ACC112 (cell line): ENCODE results near the gene FBXO27.
A peak's percentile ranks its signal among the peaks of the same experiment; 100 is the strongest.
"Not testable (repeated sequence)": the region's sequence is repeated elsewhere in the genome, so short reads cannot be mapped to it uniquely, and the experiment has no call there.

Source experiments
- H2AFZ ChIP-seq: fragments of 200-600 bp; sonication (generic); one replicate; pipeline ENCODE4 v1.6.0; 2017; ENCODE audit warnings: antibody characterized with exemption, low read length; ENCODE audit not compliant: unreplicated experiment
- H3K27ac ChIP-seq: fragments of 200-600 bp; sonication (generic); 2 replicates; pipeline ENCODE4 v1.5.1; 2014; ENCODE audit warnings: low read depth, mild to moderate bottlenecking, antibody characterized with exemption, low read length, moderate library complexity
- H3K27me3 ChIP-seq: fragments of 200-600 bp; sonication (generic); 2 replicates; pipeline ENCODE4 v1.6.1; 2014; ENCODE audit warnings: mild to moderate bottlenecking, antibody characterized with exemption, low read length, moderate library complexity, mixed read lengths; ENCODE audit not compliant: insufficient read depth
- H3K36me3 ChIP-seq: fragments of 200-600 bp; sonication (generic); 2 replicates; pipeline ENCODE4 v1.6.1; 2016; ENCODE audit warnings: mild to moderate bottlenecking, antibody characterized with exemption, low read length, moderate library complexity, mixed read lengths; ENCODE audit not compliant: insufficient read depth
- H3K4me1 ChIP-seq: fragments of 200-600 bp; sonication (generic); one replicate; pipeline ENCODE4 v1.6.1; 2016; ENCODE audit warnings: low read length, mixed read lengths; ENCODE audit not compliant: insufficient read depth, unreplicated experiment, control insufficient read depth
- H3K4me3 ChIP-seq: fragments of 200-600 bp; sonication (generic); 2 replicates; pipeline ENCODE4 v1.5.1; 2014; ENCODE audit warnings: mild to moderate bottlenecking, low read depth, low read length
- H3K79me2 ChIP-seq: fragments of 200-600 bp; sonication (generic); one replicate; pipeline ENCODE4 v1.6.0; 2016; ENCODE audit warnings: low read length; ENCODE audit not compliant: control insufficient read depth, unreplicated experiment, insufficient read depth

Gene FBXO27

DNA sequence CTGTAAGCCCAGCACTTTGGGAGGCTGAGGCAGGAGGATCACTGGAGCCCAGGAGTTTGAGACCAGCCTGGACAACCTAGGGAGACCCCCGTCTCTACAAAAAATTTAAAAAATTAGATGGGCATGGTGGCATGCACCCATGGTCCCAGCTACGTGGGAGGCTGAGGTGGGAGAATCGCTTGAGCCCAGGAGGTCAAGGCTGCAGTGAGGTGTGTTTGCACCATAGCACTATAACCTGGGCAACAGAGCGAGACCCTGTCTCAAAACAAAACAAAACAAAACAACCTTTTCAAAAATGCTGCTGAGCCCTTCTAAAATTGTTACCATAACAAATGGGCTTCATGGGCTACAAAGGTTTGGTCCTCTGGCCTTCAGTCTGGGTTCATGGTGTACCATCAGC is 43.7 kb downstream of the FBXO27 start:
- H2AFZ ChIP-seq, H3K4me3 ChIP-seq, H3K27ac ChIP-seq: not testable (repeated sequence)

GRCh38 chr19:38987745-38988144 is 44.6 kb downstream of the FBXO27 start:
- H2AFZ ChIP-seq, H3K79me2 ChIP-seq, H3K4me1 ChIP-seq: not testable (repeated sequence)

More for the DNA sequence above, 43.7 kb downstream of the FBXO27 start:
- H3K79me2 ChIP-seq, H3K27me3 ChIP-seq, H3K36me3 ChIP-seq: not testable (repeated sequence)
- H3K4me1 ChIP-seq, result peaks cover 17% of the 10 kb centered on the region

GRCh38 chr19:38985262-38985661 is 47.1 kb downstream of the FBXO27 start:
- no peak overlapping the region for H3K27ac ChIP-seq
- no peaks in the 10 kb centered on the region for H3K79me2 ChIP-seq
- peaks cover 5% of the 10 kb centered on the region for H3K4me1 ChIP-seq
- no peaks in the 10 kb centered on the region for H3K36me3 ChIP-seq
- H2AFZ ChIP-seq, result no peak overlapping the region
- no peaks in the 10 kb centered on the region for H3K27me3 ChIP-seq
- no peak overlapping the region for H3K4me3 ChIP-seq

More at GRCh38 chr19:38987745-38988144, 44.6 kb downstream of the FBXO27 start:
- H3K36me3 ChIP-seq, H3K27me3 ChIP-seq, H3K27ac ChIP-seq, H3K4me3 ChIP-seq: not testable (repeated sequence)

GRCh38 chr19:38980583-38981374 is 51.6 kb downstream of the FBXO27 start:
- no peak overlapping the region for H3K27ac ChIP-seq
- no peak overlapping the region for H2AFZ ChIP-seq
- H3K4me1 ChIP-seq, result peaks cover 7% of the 10 kb centered on the region
- H3K27me3 ChIP-seq, result no peaks in the 10 kb centered on the region
- no peaks in the 10 kb centered on the region for H3K36me3 ChIP-seq
- no peak overlapping the region for H3K4me3 ChIP-seq
- H3K79me2 ChIP-seq, result no peaks in the 10 kb centered on the region

GRCh38 chr19:38979812-38980211 is 52.5 kb downstream of the FBXO27 start:
- H3K27me3 ChIP-seq, result no peaks in the 10 kb centered on the region
- H2AFZ ChIP-seq, result no peak overlapping the region
- no peak overlapping the region for H3K27ac ChIP-seq

GRCh38 chr19:38978326-38978689 is 54.0 kb downstream of the FBXO27 start:
- Histone ChIP-seq H3K4me1 (peaks cover 7% of the 10 kb centered on the region), H3K27me3 (no peaks in the 10 kb centered on the region), H3K79me2 (peaks cover 3% of the 10 kb centered on the region), H3K4me3 (no peak overlapping the region), H2AFZ (no peak overlapping the region), H3K36me3 (no peaks in the 10 kb centered on the region), H3K27ac (no peak overlapping the region)

More at GRCh38 chr19:38979812-38980211, 52.5 kb downstream of the FBXO27 start:
- no peaks in the 10 kb centered on the region for H3K36me3 ChIP-seq
- peaks cover 7% of the 10 kb centered on the region for H3K4me1 ChIP-seq
- no peak overlapping the region for H3K4me3 ChIP-seq
- no peaks in the 10 kb centered on the region for H3K79me2 ChIP-seq

GRCh38 chr19:38977445-38978325 is 54.7 kb downstream of the FBXO27 start:
- H3K36me3 ChIP-seq, result no peaks in the 10 kb centered on the region
- H2AFZ ChIP-seq, result no peak overlapping the region
- H3K27ac ChIP-seq, result no peak overlapping the region
- H3K27me3 ChIP-seq, result no peaks in the 10 kb centered on the region
- H3K4me3 ChIP-seq, result no peak overlapping the region
- H3K79me2 ChIP-seq, result peaks cover 8% of the 10 kb centered on the region
- H3K4me1 ChIP-seq, result peaks cover 7% of the 10 kb centered on the region

DNA sequence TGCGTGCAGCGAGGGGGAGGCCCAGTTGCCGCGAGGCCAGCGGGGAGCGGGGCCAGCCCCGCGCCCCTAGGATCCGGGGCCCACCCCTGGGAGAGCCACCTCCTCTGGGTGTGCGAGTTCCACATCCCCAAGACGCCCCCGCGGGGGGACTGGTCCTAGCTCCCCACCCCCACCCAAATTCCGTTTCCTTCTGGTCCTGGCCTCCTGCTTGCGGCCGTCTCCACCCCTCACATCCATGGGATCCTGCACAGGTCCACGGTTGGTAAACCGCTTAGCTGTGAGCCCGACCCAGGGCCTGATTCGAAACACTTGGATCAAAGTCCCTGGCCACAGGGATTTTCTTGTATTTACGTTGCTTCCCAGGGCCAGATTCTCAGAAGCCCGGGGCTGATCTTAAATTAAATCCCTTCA is 56.5 kb downstream of the FBXO27 start:
- Histone ChIP-seq H3K4me1 (peaks cover 7% of the 10 kb centered on the region), H2AFZ (peak overlapping the region; percentile 95), H3K79me2 (peaks cover 8% of the 10 kb centered on the region), H3K4me3 (peak overlapping the region; percentile 80), H3K36me3 (no peaks in the 10 kb centered on the region), H3K27ac (peak overlapping the region; percentile 53), H3K27me3 (no peaks in the 10 kb centered on the region)

DNA sequence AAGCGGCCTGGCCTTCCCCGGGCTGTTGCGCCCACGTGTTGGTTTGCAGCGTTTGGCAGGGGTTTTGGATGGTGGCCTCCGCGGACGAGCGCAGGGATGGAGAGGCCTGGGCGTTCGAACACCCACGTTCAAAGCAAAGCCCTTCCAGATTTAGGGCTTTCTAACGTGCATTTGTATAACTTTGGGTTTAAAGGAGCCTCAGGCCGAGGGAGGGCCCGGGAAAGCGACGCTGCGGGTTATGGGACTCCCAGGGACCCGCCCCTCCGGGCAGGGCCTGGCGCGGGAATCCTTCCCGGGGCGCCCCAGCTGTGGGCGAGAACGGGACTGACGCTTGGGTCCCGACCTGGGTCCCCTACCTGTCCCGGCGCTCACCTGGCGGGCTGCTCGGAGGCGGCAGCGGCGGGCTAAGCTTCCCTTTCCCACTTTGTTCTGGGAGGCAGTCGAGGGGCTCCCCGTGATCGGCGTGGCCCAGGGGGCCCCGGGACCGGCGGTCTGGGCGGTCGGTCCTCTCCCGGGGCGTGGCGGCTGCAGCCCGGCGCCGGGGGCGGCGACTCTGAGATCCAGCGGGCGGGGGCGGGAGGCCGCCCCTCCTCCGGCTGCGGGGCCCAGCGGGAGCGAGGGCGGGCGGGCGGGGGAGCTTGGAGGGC is 57.0 kb downstream of the FBXO27 start, which contains the start of gene FBXO17:
TSS of gene FBXO17 (minus strand) at position 529 of the 647 bp plus-strand sequence. CDS start 25,423 bp downstream, outside the sequence.
- Histone ChIP-seq H3K4me3 (peak within 1 kb of the TSS; percentile 80), H2AFZ (peak within 1 kb of the TSS; percentile 95), H3K4me1 (peaks cover 7% of the 10 kb centered on the region), H3K27me3 (no peaks in the 10 kb centered on the region), H3K79me2 (peaks cover 8% of the 10 kb centered on the region), H3K36me3 (no peaks in the 10 kb centered on the region), H3K27ac (peak within 1 kb of the TSS; percentile 73)

DNA sequence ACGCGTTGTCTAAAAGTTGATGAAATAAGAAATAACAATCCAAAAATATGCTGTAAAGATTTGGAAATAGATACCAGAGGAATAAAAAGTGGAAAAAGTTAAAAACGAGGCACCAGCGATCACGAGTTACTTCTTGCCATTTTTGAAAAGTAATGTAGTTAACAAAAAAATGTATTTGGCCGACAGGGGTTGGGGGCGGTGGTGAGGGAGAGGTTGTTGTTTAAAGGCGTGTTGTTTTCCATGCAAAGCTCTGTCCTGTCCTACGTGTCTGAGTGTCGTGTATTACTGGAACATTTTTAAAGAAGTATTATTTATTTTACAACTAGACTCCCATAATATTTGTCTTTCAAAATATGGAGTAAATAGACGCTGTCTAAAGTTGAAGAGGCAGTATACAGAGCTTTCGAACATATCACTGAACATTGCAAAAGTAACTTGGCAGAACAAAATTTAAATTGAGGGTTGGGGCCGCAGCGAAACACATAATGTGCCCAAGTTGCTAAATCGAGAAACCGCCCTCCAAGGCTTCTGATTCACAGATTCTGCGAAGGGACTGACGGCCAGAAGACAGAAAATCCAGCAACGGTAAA is 57.6 kb downstream of the FBXO27 start:
- Histone ChIP-seq H3K27ac (peak overlapping the region; percentile 73), H3K4me1 (peaks cover 7% of the 10 kb centered on the region), H2AFZ (peak overlapping the region; percentile 64), H3K36me3 (no peaks in the 10 kb centered on the region), H3K79me2 (peaks cover 8% of the 10 kb centered on the region), H3K4me3 (peak overlapping the region; percentile 80), H3K27me3 (no peaks in the 10 kb centered on the region)
